Fibroblast of lung (primary cell): ENCODE measurements around the gene DSCAML1. TPM values are rescaled to one million over a fixed set of nuclear protein-coding genes. Genes with fewer than 3 reads are reported as not detected.

Experiments used
- DNase-seq, 2 donors: peaks; one replicate each; pipeline versions ENCODE4 v3.0.0 to v3.0.0-alpha.2; 2010; ENCODE audit warnings: low read depth in 2 of 2
- H2AFZ ChIP-seq: 2 replicates; pipeline ENCODE4 v1.5.1; 2012; ENCODE audit warnings: low read length, control low read depth, inconsistent platforms
- H3K27ac ChIP-seq: 2 replicates; pipeline ENCODE4 v1.5.1; 2011; ENCODE audit warnings: low read length, control low read depth; ENCODE audit not compliant: insufficient read depth
- H3K27me3 ChIP-seq: 2 replicates; pipeline ENCODE4 v1.5.1; 2011; ENCODE audit warnings: mild to moderate bottlenecking, low read length; ENCODE audit not compliant: control insufficient read depth, insufficient read depth
- H3K36me3 ChIP-seq: 2 replicates; pipeline ENCODE4 v1.5.1; 2011; ENCODE audit warnings: low read length; ENCODE audit not compliant: control insufficient read depth, insufficient read depth
- H3K4me1 ChIP-seq: 2 replicates; pipeline ENCODE4 v1.5.1; 2011; ENCODE audit warnings: low read length; ENCODE audit not compliant: control insufficient read depth, insufficient read depth; ENCODE audit errors: extremely low read depth
- H3K4me2 ChIP-seq: 2 replicates; pipeline ENCODE4 v1.5.1; 2011; ENCODE audit warnings: low read length, control low read depth; ENCODE audit not compliant: insufficient read depth; ENCODE audit errors: extremely low read depth
- H3K4me3 ChIP-seq, 4 experiments: fragments of 200-600 bp in 1 of 4; sonication (generic) in 1 of 4; replicated peaks in 1 of 4; 2 replicates each; pipeline ENCODE4 v1.5.1; 2011 to 2016; ENCODE audit warnings: low read length in 4 of 4, low read depth in 3 of 4, mild to moderate bottlenecking in 3 of 4, control low read depth in 2 of 4, inconsistent platforms in 1 of 4, mixed read lengths in 1 of 4; ENCODE audit not compliant: insufficient read depth in 1 of 4; ENCODE audit errors: control extremely low read depth in 1 of 4
- H3K79me2 ChIP-seq: 2 replicates; pipeline ENCODE4 v1.5.1; 2012; ENCODE audit warnings: mild to moderate bottlenecking, low read length, inconsistent platforms; ENCODE audit not compliant: control insufficient read depth, insufficient read depth
- H3K9ac ChIP-seq: 2 replicates; pipeline ENCODE4 v1.5.1; 2011; ENCODE audit warnings: mild to moderate bottlenecking, low read length, control low read depth; ENCODE audit not compliant: insufficient read depth
- H3K9me3 ChIP-seq: 2 replicates; pipeline ENCODE4 v1.5.1; 2012; ENCODE audit warnings: low read depth, low read length; ENCODE audit not compliant: control insufficient read depth, insufficient read depth
- H4K20me1 ChIP-seq: 2 replicates; pipeline ENCODE4 v1.5.1; 2011; ENCODE audit warnings: low read length; ENCODE audit not compliant: control insufficient read depth, insufficient read depth; ENCODE audit errors: extremely low read depth
- CTCF ChIP-seq, 2 donors: IDR thresholded peaks in 1 of 2; conservative IDR thresholded peaks in 1 of 2; 1 replicate in 1 of 2; 2 replicates in 1 of 2; pipeline ENCODE4 v1.5.1; 2011 to 2012; ENCODE audit warnings: low read length in 2 of 2, control low read depth in 1 of 2, inconsistent platforms in 1 of 2, low read depth in 1 of 2, mild to moderate bottlenecking in 1 of 2
- EZH2 ChIP-seq: IDR thresholded peaks from 2 replicates; pipeline ENCODE4 v1.5.1; 2012; ENCODE audit warnings: low read length, control low read depth, mild to moderate bottlenecking; ENCODE audit errors: missing control alignments
- polyA plus RNA-seq, 2 donors: library from polyadenylated mRNA; depleted of rRNA in 1 of 2; stranded (reverse) in 1 of 2; unstranded in 1 of 2; fragments of >200 nt; gene quantifications; 2 replicates each; pipeline ENCODE4 v1.2.1, GENCODE V29; 2011 to 2012; ENCODE audit warnings: missing spikeins in 1 of 2
- total RNA-seq: library from RNA; depleted of rRNA; stranded (reverse); fragments of >200 nt; gene quantifications from 2 replicates; pipeline ENCODE4 v1.2.1, GENCODE V29; 2014

Gene DSCAML1
- total and polyA plus RNA-seq, 2 donors (not counting 1 experiment from before 2014, with no cell fraction given), result not detected

- Histone ChIP-seq H3K4me3 (no peak overlapping the region), H3K9ac (no peak overlapping the region), H3K9me3 (no peaks in the 10 kb centered on the region), H4K20me1 (no peaks in the 10 kb centered on the region), H3K79me2 (no peaks in the 10 kb centered on the region), H3K36me3 (no peaks in the 10 kb centered on the region), H3K4me2 (no peak overlapping the region), H2AFZ (no peak overlapping the region), H3K27ac (no peak overlapping the region), H3K27me3 (no peaks in the 10 kb centered on the region), H3K4me1 (no peaks in the 10 kb centered on the region)
- TF ChIP-seq CTCF (conservative IDR thresholded peaks at IDR 0.05 in 1 of 2, IDR thresholded peaks at IDR 0.05 in 1 of 2; ENCODE audit: low read depth in 1 of 2, low read length in 2 of 2) (no peak), EZH2 (no peak)
- DNase-seq, result no peak
Measured at GRCh38 chr11:117652521-117652920, 144.5 kb downstream of the DSCAML1 start.

GRCh38 chr11:117649296-117650055 is 147.5 kb downstream of the DSCAML1 start:
- Histone ChIP-seq H2AFZ (no peak overlapping the region), H3K79me2 (no peaks in the 10 kb centered on the region), H3K9me3 (no peaks in the 10 kb centered on the region), H3K27ac (no peak overlapping the region), H3K9ac (no peak overlapping the region), H3K4me2 (no peak overlapping the region), H3K4me3 (no peak overlapping the region), H3K36me3 (no peaks in the 10 kb centered on the region), H3K4me1 (no peaks in the 10 kb centered on the region), H3K27me3 (no peaks in the 10 kb centered on the region), H4K20me1 (no peaks in the 10 kb centered on the region)
- no peak for DNase-seq
- TF ChIP-seq EZH2 (no peak), CTCF (conservative IDR thresholded peaks at IDR 0.05 in 1 of 2, IDR thresholded peaks at IDR 0.05 in 1 of 2; ENCODE audit: low read depth in 1 of 2, low read length in 2 of 2) (no peak)

GRCh38 chr11:117647872-117648271 is 149.1 kb downstream of the DSCAML1 start:
- H3K4me2 ChIP-seq, result no peak overlapping the region
- H3K9me3 ChIP-seq, result no peaks in the 10 kb centered on the region
- DNase-seq, result no peak
- TF ChIP-seq CTCF (conservative IDR thresholded peaks at IDR 0.05 in 1 of 2, IDR thresholded peaks at IDR 0.05 in 1 of 2; ENCODE audit: low read depth in 1 of 2, low read length in 2 of 2) (no peak), EZH2 (no peak)
- no peaks in the 10 kb centered on the region for H4K20me1 ChIP-seq
- H2AFZ ChIP-seq, result no peak overlapping the region
- H3K27me3 ChIP-seq, result no peaks in the 10 kb centered on the region
- H3K4me1 ChIP-seq, result no peaks in the 10 kb centered on the region
- no peaks in the 10 kb centered on the region for H3K79me2 ChIP-seq
- no peak overlapping the region for H3K4me3 ChIP-seq
- no peak overlapping the region for H3K9ac ChIP-seq
- no peak overlapping the region for H3K27ac ChIP-seq
- no peaks in the 10 kb centered on the region for H3K36me3 ChIP-seq
